GM20000 (cell line): ENCODE measurements around the gene PLEKHJ1.
"Not testable (repeated sequence)": the region's sequence is repeated elsewhere in the genome, so short reads cannot be mapped to it uniquely, and the experiment has no call there.

Experiments used
- DNase-seq: peaks from one replicate; pipeline ENCODE4 v3.0.0; 2012; ENCODE audit warnings: low spot score
- CTCF ChIP-seq: IDR thresholded peaks from 2 replicates; pipeline ENCODE4 v1.5.1; 2012; ENCODE audit warnings: mild to moderate bottlenecking, control low read depth; ENCODE audit errors: extremely low read depth, missing control alignments

PLEKHJ1 gene

GRCh38 chr19:2236314-2237050 is at the start of gene PLEKHJ1, which contains the start of gene SF3A2:
Gene PLEKHJ1, minus strand, starts transcription at chr19:2236329. Its CDS starts 81 bp downstream, at chr19:2236248.
Gene SF3A2, plus strand, starts transcription at chr19:2236824. Its CDS starts 6,595 bp downstream, at chr19:2243419.
- DNase-seq, result peak; percentile 100
- TF ChIP-seq CTCF, result peak; percentile 100

GRCh38 chr19:2283835-2284507 is 47.8 kb upstream of the PLEKHJ1 start:
- no peak for TF ChIP-seq CTCF
- DNase-seq, result no peak

GRCh38 chr19:2282862-2283237 is 46.7 kb upstream of the PLEKHJ1 start:
- TF ChIP-seq CTCF, result no peak
- no peak for DNase-seq

- peak; percentile 73 for DNase-seq
- no peak for TF ChIP-seq CTCF
Measured at GRCh38 chr19:2282062-2282861, 46.1 kb upstream of the PLEKHJ1 start, which contains the start of gene PEAK3. Gene PEAK3, minus strand, starts transcription at chr19:2282175. Its CDS starts 1,244 bp downstream, at chr19:2280931.

GRCh38 chr19:2281265-2282061 is 45.3 kb upstream of the PLEKHJ1 start:
- DNase-seq, result not testable (repeated sequence)

GRCh38 chr19:2280633-2281264 is 44.6 kb upstream of the PLEKHJ1 start:
- no peak for TF ChIP-seq CTCF
- no peak for DNase-seq

GRCh38 chr19:2278459-2279158 is 42.5 kb upstream of the PLEKHJ1 start:
- no peak for DNase-seq
- no peak for TF ChIP-seq CTCF
